Activated T-cell treated with anti-CD3 and anti-CD28 coated beads for 4 hours (primary cell): ENCODE data around the gene HAAO.

Experiments
- DNase-seq: peaks from one replicate; pipeline ENCODE4 v3.0.0-alpha.2; 2020

The HAAO gene

GRCh38 chr2:42812899-42813479 is 20.6 kb upstream of the HAAO start:
- no peak for DNase-seq

GRCh38 chr2:42810971-42811811 is 18.8 kb upstream of the HAAO start:
- DNase-seq, result peak; percentile 21

GRCh38 chr2:42810121-42810970 is 18.0 kb upstream of the HAAO start:
- peak; percentile 94 for DNase-seq

- no peak for DNase-seq
Measured at GRCh38 chr2:42809819-42810120, 17.4 kb upstream of the HAAO start.

- no peak for DNase-seq
Measured at GRCh38 chr2:42809131-42809818, 16.9 kb upstream of the HAAO start.

GRCh38 chr2:42808301-42808700 is 15.9 kb upstream of the HAAO start:
- DNase-seq, result no peak

GRCh38 chr2:42806786-42807185 is 14.4 kb upstream of the HAAO start:
- DNase-seq, result no peak

GRCh38 chr2:42804891-42805290 is 12.5 kb upstream of the HAAO start:
- DNase-seq, result no peak

GRCh38 chr2:42804338-42804737 is 12.0 kb upstream of the HAAO start:
- DNase-seq, result no peak

GRCh38 chr2:42802150-42802549 is 9.8 kb upstream of the HAAO start:
- DNase-seq, result no peak

GRCh38 chr2:42801381-42801780 is 9.0 kb upstream of the HAAO start:
- DNase-seq, result no peak

GRCh38 chr2:42800981-42801380 is 8.6 kb upstream of the HAAO start:
- no peak for DNase-seq

GRCh38 chr2:42800461-42800962 is 8.1 kb upstream of the HAAO start:
- no peak for DNase-seq

GRCh38 chr2:42799881-42800280 is 7.5 kb upstream of the HAAO start:
- no peak for DNase-seq

GRCh38 chr2:42797281-42797680 is 4.9 kb upstream of the HAAO start:
- DNase-seq, result no peak

- DNase-seq, result no peak
Measured at GRCh38 chr2:42796427-42797248, 4.3 kb upstream of the HAAO start.

- DNase-seq, result no peak
Measured at GRCh38 chr2:42795841-42796301, 3.5 kb upstream of the HAAO start.

GRCh38 chr2:42795275-42795674 is 2.9 kb upstream of the HAAO start:
- no peak for DNase-seq

GRCh38 chr2:42794271-42795046 is 2.1 kb upstream of the HAAO start:
- DNase-seq, result no peak

- DNase-seq, result no peak
Measured at GRCh38 chr2:42793334-42794270, 1.2 kb upstream of the HAAO start.
